Measurements from ENCODE around the gene WNT3A. TPM values are rescaled to one million over a fixed set of nuclear protein-coding genes. Genes with fewer than 3 reads are reported as not detected.

The WNT3A gene
- total RNA-seq, 3 donors from 2014 or later: 0.29 TPM; not detected in 2

DNA sequence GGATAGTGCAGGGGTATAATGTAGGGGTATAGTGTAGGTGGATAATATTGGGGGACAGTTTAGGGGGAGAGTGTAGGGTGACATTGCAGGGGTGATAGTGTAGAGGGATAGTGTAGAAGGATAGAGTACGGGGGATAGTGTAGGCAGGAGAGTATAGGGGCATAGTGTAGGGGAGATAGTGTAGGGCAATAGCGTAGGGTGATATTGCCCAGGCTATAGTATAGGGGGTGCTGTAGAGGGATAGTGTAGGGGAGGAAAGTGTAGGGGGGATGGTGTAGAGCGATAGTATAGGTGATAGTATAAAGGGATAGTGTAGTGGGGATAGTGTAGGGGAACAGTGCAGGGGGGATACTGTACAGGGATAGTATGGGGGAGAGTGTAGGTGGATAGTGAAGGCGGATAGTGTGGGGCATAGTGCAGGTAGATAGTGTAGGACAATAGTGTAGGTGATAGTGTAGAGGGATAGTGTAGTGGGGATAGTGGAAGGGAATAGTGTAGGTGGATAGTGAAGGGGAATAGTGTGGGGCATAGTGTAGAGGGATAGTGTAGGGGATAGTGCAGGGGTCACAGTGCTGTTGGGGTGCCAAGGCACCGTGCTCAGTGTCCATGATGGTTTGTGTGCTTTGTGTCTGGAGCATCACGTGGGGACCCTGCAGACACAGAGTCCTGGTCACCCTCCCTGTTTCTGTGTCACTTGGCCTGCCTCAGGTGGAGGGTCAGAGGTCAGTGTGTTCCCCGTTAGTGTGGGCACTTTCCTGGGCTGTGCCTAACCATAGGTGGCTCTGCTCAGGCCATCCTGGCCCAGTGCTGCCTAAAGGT lies 65.2 kb downstream of the WNT3A start:
- H3K27ac ChIP-seq: no peak overlapping the region
- H3K4me1 ChIP-seq: no peaks in the 10 kb centered on the region
- intact Hi-C loops (cut with DNase I; ENCODE audit: low total_unique reads): loop anchor here (2.0 kb wide), 1 partner anchor 71 kb away; no protein-coding TSS in a partner anchor
- no peak overlapping the region for H3K4me3 ChIP-seq
- no peaks in the 10 kb centered on the region for H3K9me3 ChIP-seq
- H3K36me3 ChIP-seq: no peaks in the 10 kb centered on the region
- DNase-seq (ENCODE audit: low spot score in 2 of 2): no peak
- peaks cover 2 to 12% of the 10 kb centered on the region in 2 donors for H3K27me3 ChIP-seq
- no peak for TF ChIP-seq POLR2AphosphoS5 (IDR thresholded peaks at IDR 0.05)
- no peak for TF ChIP-seq POLR2A (IDR thresholded peaks at IDR 0.05)
- TF ChIP-seq, protein P1, sequence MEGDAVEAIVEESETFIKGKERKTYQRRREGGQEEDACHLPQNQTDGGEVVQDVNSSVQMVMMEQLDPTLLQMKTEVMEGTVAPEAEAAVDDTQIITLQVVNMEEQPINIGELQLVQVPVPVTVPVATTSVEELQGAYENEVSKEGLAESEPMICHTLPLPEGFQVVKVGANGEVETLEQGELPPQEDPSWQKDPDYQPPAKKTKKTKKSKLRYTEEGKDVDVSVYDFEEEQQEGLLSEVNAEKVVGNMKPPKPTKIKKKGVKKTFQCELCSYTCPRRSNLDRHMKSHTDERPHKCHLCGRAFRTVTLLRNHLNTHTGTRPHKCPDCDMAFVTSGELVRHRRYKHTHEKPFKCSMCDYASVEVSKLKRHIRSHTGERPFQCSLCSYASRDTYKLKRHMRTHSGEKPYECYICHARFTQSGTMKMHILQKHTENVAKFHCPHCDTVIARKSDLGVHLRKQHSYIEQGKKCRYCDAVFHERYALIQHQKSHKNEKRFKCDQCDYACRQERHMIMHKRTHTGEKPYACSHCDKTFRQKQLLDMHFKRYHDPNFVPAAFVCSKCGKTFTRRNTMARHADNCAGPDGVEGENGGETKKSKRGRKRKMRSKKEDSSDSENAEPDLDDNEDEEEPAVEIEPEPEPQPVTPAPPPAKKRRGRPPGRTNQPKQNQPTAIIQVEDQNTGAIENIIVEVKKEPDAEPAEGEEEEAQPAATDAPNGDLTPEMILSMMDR (IDR thresholded peaks at IDR 0.05): no peak

DNA sequence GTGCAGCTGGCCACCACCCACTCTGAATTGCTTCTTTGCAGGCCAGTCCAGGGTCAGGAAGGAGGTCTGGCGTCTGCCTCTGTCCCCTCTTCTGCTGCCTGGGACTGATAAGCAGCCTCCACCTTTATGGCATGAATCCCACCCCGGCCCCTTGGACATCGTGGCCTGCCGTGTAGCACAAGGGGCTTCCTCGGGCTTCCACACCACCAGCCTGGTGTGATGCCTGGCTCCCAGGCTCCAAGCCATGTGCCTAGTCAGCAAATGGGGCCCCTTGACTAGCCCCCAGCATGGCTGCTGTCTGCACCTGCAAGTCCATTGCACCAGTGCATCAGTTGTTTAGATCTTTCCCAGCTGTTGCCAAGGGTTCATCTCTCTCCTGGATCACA lies 65.9 kb downstream of the WNT3A start:
- peaks cover 0 to 6% of the 10 kb centered on the region in 2 donors for H3K27me3 ChIP-seq
- no peaks in the 10 kb centered on the region for H3K4me1 ChIP-seq
- no peaks in the 10 kb centered on the region for H3K9me3 ChIP-seq
- H3K4me3 ChIP-seq: no peak overlapping the region
- intact Hi-C loops (cut with DNase I; ENCODE audit: low total_unique reads): loop anchor here (2.0 kb wide), 1 partner anchor 72 kb away; no protein-coding TSS in a partner anchor
- no peaks in the 10 kb centered on the region for H3K36me3 ChIP-seq
- TF ChIP-seq POLR2AphosphoS5 (IDR thresholded peaks at IDR 0.05) (no peak), POLR2A (IDR thresholded peaks at IDR 0.05) (no peak)
- TF ChIP-seq, protein P1 (IDR thresholded peaks at IDR 0.05): no peak
- DNase-seq (ENCODE audit: low spot score in 2 of 2): no peak
- H3K27ac ChIP-seq: no peak overlapping the region

DNA sequence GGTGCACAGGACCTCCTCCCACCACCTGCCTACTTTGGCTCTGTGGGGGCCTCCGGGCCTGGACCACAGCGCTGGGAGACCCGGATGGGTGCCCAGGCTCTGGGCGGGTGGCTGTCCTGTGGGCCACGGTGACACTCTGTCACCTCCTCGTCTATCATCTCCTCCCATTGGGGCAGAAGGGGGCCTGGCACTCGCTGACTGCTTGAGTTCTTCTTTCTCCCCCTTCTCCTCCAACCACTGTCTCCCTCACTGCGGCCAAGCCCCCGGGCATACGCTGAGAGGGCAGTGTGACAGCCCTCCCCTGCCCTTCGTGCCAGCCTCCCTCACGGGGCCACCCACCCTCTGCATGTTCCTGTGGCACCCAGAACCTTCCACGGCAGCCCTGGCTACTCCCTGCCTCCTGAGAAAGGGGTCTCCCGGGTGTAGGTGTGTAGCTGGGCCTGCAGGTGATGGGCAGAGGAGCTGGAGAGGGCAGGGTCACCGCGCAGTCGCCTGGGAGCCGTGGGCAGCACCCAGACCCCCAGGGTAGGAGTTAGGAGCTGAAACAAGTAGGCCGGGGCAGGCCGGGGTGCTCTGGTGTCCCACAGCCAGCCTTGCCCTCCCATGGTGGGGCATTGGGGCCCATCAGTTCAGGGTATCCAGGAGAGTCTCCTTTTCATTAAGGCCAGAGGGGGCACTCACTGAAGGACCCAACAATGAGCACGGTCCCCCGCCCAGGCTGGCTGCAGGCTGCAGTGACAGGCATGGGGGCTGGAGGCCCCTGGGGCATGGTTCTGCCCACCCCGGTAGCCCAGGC lies 66.5 kb downstream of the WNT3A start:
- TF ChIP-seq POLR2AphosphoS5 (IDR thresholded peaks at IDR 0.05) (no peak), POLR2A (IDR thresholded peaks at IDR 0.05) (no peak)
- TF ChIP-seq, protein P1 (IDR thresholded peaks at IDR 0.05): no peak
- peaks cover 0 to 5% of the 10 kb centered on the region in 2 donors for H3K27me3 ChIP-seq
- H3K4me1 ChIP-seq: no peaks in the 10 kb centered on the region
- intact Hi-C loops (cut with DNase I; ENCODE audit: low total_unique reads): loop anchor here (2.0 kb wide), 1 partner anchor 72 kb away; no protein-coding TSS in a partner anchor
- no peak overlapping the region for H3K4me3 ChIP-seq
- no peak for DNase-seq (ENCODE audit: low spot score in 2 of 2)
- no peaks in the 10 kb centered on the region for H3K9me3 ChIP-seq
- H3K36me3 ChIP-seq: no peaks in the 10 kb centered on the region
- no peak overlapping the region for H3K27ac ChIP-seq

DNA sequence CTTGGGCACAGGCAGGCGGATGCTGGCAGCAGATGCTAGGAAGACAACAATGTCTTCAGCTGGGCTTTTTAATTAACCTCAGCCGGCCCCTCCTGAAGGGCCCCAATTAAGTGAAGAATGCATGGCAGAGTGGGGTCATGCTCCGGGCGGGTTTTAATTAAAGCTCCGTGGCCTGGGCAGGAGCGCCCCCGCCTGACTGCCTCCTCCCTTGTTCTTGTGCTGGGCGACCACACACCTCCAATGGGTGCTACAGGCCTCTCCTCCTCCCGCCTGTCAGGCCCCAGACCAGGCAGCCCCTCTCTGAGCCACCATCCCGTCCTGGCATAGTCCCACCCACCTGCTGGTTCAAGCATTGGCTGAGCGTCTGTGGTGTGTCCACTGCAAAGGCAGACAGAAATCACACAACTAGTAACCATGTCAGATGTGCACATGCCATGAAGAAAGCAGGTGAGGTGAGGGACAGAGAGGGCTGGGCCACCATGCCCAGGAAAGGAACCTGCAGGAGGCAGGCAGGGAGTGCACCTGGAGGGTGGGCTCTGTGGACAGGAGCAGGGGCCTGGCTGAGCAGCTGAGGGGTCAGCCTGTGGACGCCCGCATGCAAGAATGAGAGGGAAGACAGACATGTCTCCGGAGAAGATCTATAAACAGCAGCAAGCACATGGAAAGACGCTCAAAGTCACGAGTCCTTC lies 67.2 kb downstream of the WNT3A start:
- Histone ChIP-seq H3K9me3 (no peaks in the 10 kb centered on the region), H3K27ac (no peak overlapping the region), H3K36me3 (no peaks in the 10 kb centered on the region), H3K4me1 (no peaks in the 10 kb centered on the region), H3K27me3 (no peaks in the 10 kb centered on the region), H3K4me3 (no peak overlapping the region)
- no peak for TF ChIP-seq POLR2AphosphoS5 (IDR thresholded peaks at IDR 0.05)
- TF ChIP-seq, protein P1 (IDR thresholded peaks at IDR 0.05): peak in 1 of 3 donors; percentile 19
- no peak for TF ChIP-seq POLR2A (IDR thresholded peaks at IDR 0.05)
- intact Hi-C loops (cut with DNase I; ENCODE audit: low total_unique reads): loop anchor here (2.0 kb wide), 1 partner anchor 73 kb away; no protein-coding TSS in a partner anchor
- DNase-seq (ENCODE audit: low spot score in 2 of 2): no peak

All from breast epithelium (tissue), 4 donors.